HCT116 (cell line): ENCODE data around the gene LIX1. TPM values are rescaled to one million over a fixed set of nuclear protein-coding genes. Genes with fewer than 3 reads are reported as not detected.

Experiments used
- ATAC-seq: fragments of 200-7000 bp; cut with Tn5 transposase; 2 replicates; pipeline ENCODE4 v1.9.1; 2020; ENCODE audit warnings: mild to moderate bottlenecking, moderate library complexity
- BruUV-seq: library from RNA; stranded (reverse); fragments of 400-500 nt; replicated peaks from 2 replicates; lab custom pipeline; 2021; lab: Mats Ljungman, UMichigan
- CTCF ChIA-PET: fragments of 300-600 bp; sonication (Branson Sonifier 250); formaldehyde crosslinking; loops from one replicate; lab custom pipeline; 2021; ENCODE audit warnings: antibody characterized with exemption; lab: Charles Lee
- POLR2A ChIA-PET: fragments of 300-600, 350-600 bp; sonication (Branson Sonifier 250); formaldehyde crosslinking; loops from one replicate; lab custom pipeline; 2021; ENCODE audit warnings: antibody characterized with exemption; lab: Charles Lee
- RAD21 ChIA-PET, 2 experiments: fragments of 300-600 bp; sonication (Branson Sonifier 250); formaldehyde crosslinking; loops; one replicate each; lab custom pipeline; 2023; ENCODE audit warnings: low total read pairs in 2 of 2; ENCODE audit not compliant: uncharacterized antibody in 2 of 2, unreplicated experiment in 2 of 2, low non-redundant PET in 1 of 2; lab: Charles Lee
- DNase-seq: peaks from one replicate; pipeline ENCODE4 v3.0.0-alpha.2; 2010; ENCODE audit warnings: low read depth, low spot score
- H2AFZ ChIP-seq: fragments of 200-600 bp; shearing (Covaris generic), sonication (generic); 2 replicates; pipeline ENCODE4 v1.6.1; 2017; ENCODE audit warnings: low read depth, mixed run types, mixed read lengths, antibody characterized with exemption, low read length; ENCODE audit not compliant: poor library complexity, severe bottlenecking
- H3K27ac ChIP-seq: 2 replicates; pipeline ENCODE4 v1.5.1; 2012; ENCODE audit warnings: low read depth, low read length
- H3K27me3 ChIP-seq: fragments of 200-600 bp; sonication (generic); 2 replicates; pipeline ENCODE4 v1.6.1; 2016; ENCODE audit warnings: mixed run types, low read length, mixed read lengths; ENCODE audit not compliant: insufficient read depth
- H3K36me3 ChIP-seq, 2 experiments: fragments of 200-500 bp in 1 of 2; fragments of 200-600 bp in 1 of 2; sonication (Bioruptor generic) in 1 of 2; sonication (generic) in 1 of 2; 2 replicates each; pipeline versions ENCODE4 v1.5.1 to v1.6.1; 2014 to 2016; ENCODE audit warnings: low read length in 2 of 2, inconsistent platforms in 1 of 2, mixed read lengths in 1 of 2, mixed run types in 1 of 2; ENCODE audit not compliant: insufficient read depth in 2 of 2, control insufficient read depth in 1 of 2
- H3K4me1 ChIP-seq, 2 experiments: fragments of 200-600 bp in 1 of 2; sonication (generic) in 1 of 2; 2 replicates each; pipeline versions ENCODE4 v1.5.1 to v1.6.1; 2012 to 2017; ENCODE audit warnings: low read length in 2 of 2, inconsistent platforms in 1 of 2, mild to moderate bottlenecking in 1 of 2, mixed read lengths in 1 of 2, mixed run types in 1 of 2, moderate library complexity in 1 of 2; ENCODE audit not compliant: insufficient read depth in 2 of 2, control insufficient read depth in 1 of 2
- H3K4me2 ChIP-seq: fragments of 200-600 bp; sonication (generic); 2 replicates; pipeline ENCODE4 v1.6.1; 2017; ENCODE audit warnings: mixed run types, low read length, mixed read lengths
- H3K4me3 ChIP-seq, 2 experiments: fragments of 200-600 bp in 1 of 2; sonication (generic) in 1 of 2; replicated peaks in 1 of 2; 2 replicates each; pipeline ENCODE4 v1.5.1; 2011 to 2016; ENCODE audit warnings: low read length in 2 of 2, control low read depth in 1 of 2, low read depth in 1 of 2, mild to moderate bottlenecking in 1 of 2, mixed read lengths in 1 of 2, mixed run types in 1 of 2
- H3K79me2 ChIP-seq: fragments of 200-600 bp; sonication (generic); 2 replicates; pipeline ENCODE4 v1.6.1; 2017; ENCODE audit warnings: mild to moderate bottlenecking, mixed run types, low read length, moderate library complexity, mixed read lengths; ENCODE audit not compliant: insufficient read depth
- H3K9ac ChIP-seq: fragments of 200-600 bp; sonication (generic); 2 replicates; pipeline ENCODE4 v1.6.1; 2016; ENCODE audit warnings: low read length, mixed read lengths
- H3K9me2 ChIP-seq: fragments of 200-600 bp; sonication (generic), shearing (Covaris generic); 2 replicates; pipeline ENCODE4 v1.6.1; 2017; ENCODE audit warnings: mixed run types, mild to moderate bottlenecking, moderate library complexity; ENCODE audit not compliant: insufficient read depth
- H3K9me3 ChIP-seq, 2 experiments: fragments of 200-500 bp in 1 of 2; fragments of 200-600 bp in 1 of 2; sonication (Bioruptor generic) in 1 of 2; sonication (generic) in 1 of 2; 2 replicates each; pipeline ENCODE4 v1.6.1; 2014 to 2017; ENCODE audit warnings: low read length in 2 of 2, mixed read lengths in 2 of 2, inconsistent platforms in 1 of 2, low read depth in 1 of 2, mild to moderate bottlenecking in 1 of 2, mixed run types in 1 of 2, moderate library complexity in 1 of 2; ENCODE audit not compliant: control insufficient read depth in 1 of 2, insufficient read depth in 1 of 2
- H4K20me1 ChIP-seq: fragments of 200-600 bp; sonication (generic), shearing (Covaris generic); 2 replicates; pipeline ENCODE4 v1.6.1; 2017; ENCODE audit warnings: mixed run types, mild to moderate bottlenecking, moderate library complexity; ENCODE audit not compliant: insufficient read depth
- CBX3 ChIP-seq: IDR thresholded peaks from 2 replicates; pipeline ENCODE4 v1.6.1; 2012; ENCODE audit warnings: low read depth
- CTCF ChIP-seq, 3 experiments: fragments of 200-600 bp in 1 of 3; sonication (generic) in 1 of 3; IDR thresholded peaks in 2 of 3; conservative IDR thresholded peaks in 1 of 3; 2 replicates each; pipeline ENCODE4 v1.5.1; 2012 to 2017; ENCODE audit warnings: low read depth in 2 of 3, low read length in 2 of 3, antibody characterized with exemption in 1 of 3, borderline replicate concordance in 1 of 3, control low read depth in 1 of 3, mild to moderate bottlenecking in 1 of 3, mixed read lengths in 1 of 3, mixed run types in 1 of 3, moderate library complexity in 1 of 3; ENCODE audit not compliant: insufficient read depth in 1 of 3
- EZH2 ChIP-seq: fragments of 200-600 bp; sonication (generic); IDR thresholded peaks from 2 replicates; pipeline ENCODE4 v1.6.1; 2017; ENCODE audit warnings: antibody characterized with exemption, mixed run types
- POLR2AphosphoS5 ChIP-seq: IDR thresholded peaks from 2 replicates; pipeline ENCODE4 v1.6.1; 2011; ENCODE audit warnings: mild to moderate bottlenecking, low read depth, low read length, moderate library complexity
- RAD21 ChIP-seq: IDR thresholded peaks from 2 replicates; pipeline ENCODE4 v1.6.1; 2012; ENCODE audit warnings: low read depth, mild to moderate bottlenecking
- SRF ChIP-seq: IDR thresholded peaks from 2 replicates; pipeline ENCODE4 v1.6.1; 2012; ENCODE audit warnings: low read depth
- intact Hi-C: fragments of 100-400 bp; cut with micrococcal nuclease; formaldehyde crosslinking; loops from 2 replicates; pipeline ENCODE4 v1.10.0; 2022
- total RNA-seq: library from RNA; stranded (reverse); gene quantifications from one replicate; pipeline ENCODE4 v1.2.1, GENCODE V29; 2021; ENCODE audit not compliant: unreplicated experiment

LIX1 gene
- total RNA-seq, 1 experiment from 2014 or later, result not detected

- H3K79me2 ChIP-seq, result no peaks in the 10 kb centered on the region
- no peak overlapping the region for H3K27ac ChIP-seq
- no peak overlapping the region for H2AFZ ChIP-seq
- no peak overlapping the region for H3K9ac ChIP-seq
- no peak overlapping the region for H3K4me3 ChIP-seq
- peaks cover 8 to 17% of the 10 kb centered on the region in 2 experiments; a peak in 3 of 4 replicates for H3K36me3 ChIP-seq
- intact Hi-C loops, result loop anchor here (2.0 to 5.0 kb wide), 4 partner anchors 166 to 816 kb away; no protein-coding TSS in a partner anchor
- H3K9me3 ChIP-seq, result no peaks in the 10 kb centered on the region
- ChIA-PET POLR2A (no interaction called here), CTCF (interaction anchor here (2.4 to 3.3 kb wide), 2 partner anchors 294 to 411 kb away, joined by 10 to 22 read pairs; no protein-coding TSS in a partner anchor), RAD21 (no interaction called here)
- H4K20me1 ChIP-seq, result no peaks in the 10 kb centered on the region
- ATAC-seq (no peak), DNase-seq (no peak)
- no TSS peak for BruUV-seq
- H3K4me1 ChIP-seq, result peaks cover 7 to 9% of the 10 kb centered on the region in 2 experiments; a peak in 3 of 4 replicates
- no peaks in the 10 kb centered on the region for H3K27me3 ChIP-seq
- TF ChIP-seq RAD21 (peak; percentile 40), CTCF (IDR thresholded peaks at IDR 0.05 in 2 of 3, conservative IDR thresholded peaks at IDR 0.05 in 1 of 3; ENCODE audit: borderline replicate concordance in 1 of 3, insufficient read depth in 1 of 3, low read depth in 2 of 3, low read length in 2 of 3) (peak; percentile 12 to 65 (median 41); a peak in 4 of 6 replicates), SRF (no peak)
- H3K9me2 ChIP-seq, result no peaks in the 10 kb centered on the region
- H3K4me2 ChIP-seq, result no peak overlapping the region
Observed at GRCh38 chr5:97163360-97163764, 21.0 kb upstream of the LIX1 start.

- DNase-seq (peak; percentile 79), ATAC-seq (peak; percentile 77)
- TF ChIP-seq EZH2 (no peak), RAD21 (peak; percentile 85), CBX3 (no peak), POLR2AphosphoS5 (peak; percentile 31; the same call in 1 of the 2 replicates), CTCF (IDR thresholded peaks at IDR 0.05 in 2 of 3, conservative IDR thresholded peaks at IDR 0.05 in 1 of 3; ENCODE audit: borderline replicate concordance in 1 of 3, insufficient read depth in 1 of 3, low read depth in 2 of 3, low read length in 2 of 3) (peak; percentile 67 to 95 (median 81))
- Histone ChIP-seq H2AFZ (no peak overlapping the region), H3K4me1 (peaks cover 7 to 9% of the 10 kb centered on the region in 2 experiments; a peak in 3 of 4 replicates), H3K9me3 (no peaks in the 10 kb centered on the region), H4K20me1 (no peaks in the 10 kb centered on the region), H3K4me3 (no peak overlapping the region), H3K27me3 (no peaks in the 10 kb centered on the region), H3K27ac (no peak overlapping the region), H3K4me2 (no peak overlapping the region), H3K9me2 (no peaks in the 10 kb centered on the region), H3K9ac (no peak overlapping the region), H3K79me2 (no peaks in the 10 kb centered on the region), H3K36me3 (peaks cover under 1 to 11% of the 10 kb centered on the region in 2 experiments; a peak in 2 of 4 replicates)
- BruUV-seq, result no TSS peak
- ChIA-PET CTCF (interaction anchor here (1.0 to 3.3 kb wide), 9 partner anchors 118 to 817 kb away, joined by 3 to 23 read pairs (median 7); no protein-coding TSS in a partner anchor), RAD21 (interaction anchor here in 1 of 2 experiments (0.7 to 0.9 kb wide), 2 partner anchors 165 to 293 kb away, joined by 3 to 5 read pairs; no protein-coding TSS in a partner anchor), POLR2A (no interaction called here)
- intact Hi-C loops, result loop anchor here (1.0 to 5.0 kb wide), 6 partner anchors 165 to 815 kb away; no protein-coding TSS in a partner anchor
Observed at GRCh38 chr5:97162045-97162444, 19.6 kb upstream of the LIX1 start.
